ENCODE measurements around the gene RSAD2. TPM values are rescaled to one million over a fixed set of nuclear protein-coding genes. Genes with fewer than 3 reads are reported as not detected.

The RSAD2 gene
- total and polyA plus RNA-seq, 9 of the 15 experiments (the other 6 are each of a cell fraction or from before 2014, with no cell fraction given): 0.15 to 1.4 (median 0.28) TPM

DNA sequence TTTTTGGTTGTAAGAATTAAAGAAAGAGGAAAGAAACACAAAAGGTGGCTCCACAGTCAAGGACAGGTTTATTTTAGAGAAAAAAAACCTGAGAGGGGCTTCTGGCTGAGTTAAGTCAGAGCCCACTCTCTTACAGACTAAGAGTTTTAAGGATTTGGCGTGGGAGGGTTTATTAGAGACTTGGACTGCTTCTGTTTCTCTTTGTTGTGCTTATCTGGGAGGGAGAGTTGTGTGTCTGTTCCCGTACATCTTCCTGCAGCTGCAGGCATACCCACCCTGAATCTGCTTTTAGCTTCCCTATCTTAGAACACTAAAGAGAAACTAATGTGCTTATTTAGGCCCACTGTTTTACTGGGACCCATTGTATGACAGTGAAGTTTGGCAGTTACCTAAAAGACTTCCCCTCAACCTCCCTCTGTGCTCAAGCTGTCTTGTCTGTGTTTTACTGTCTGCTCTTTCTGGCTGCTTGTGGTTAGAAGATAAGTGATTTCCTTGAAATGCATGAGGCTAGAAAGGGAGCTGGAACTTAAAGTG is 2.7 kb downstream of the RSAD2 start (continued):
- TF ChIP-seq, protein P1, sequence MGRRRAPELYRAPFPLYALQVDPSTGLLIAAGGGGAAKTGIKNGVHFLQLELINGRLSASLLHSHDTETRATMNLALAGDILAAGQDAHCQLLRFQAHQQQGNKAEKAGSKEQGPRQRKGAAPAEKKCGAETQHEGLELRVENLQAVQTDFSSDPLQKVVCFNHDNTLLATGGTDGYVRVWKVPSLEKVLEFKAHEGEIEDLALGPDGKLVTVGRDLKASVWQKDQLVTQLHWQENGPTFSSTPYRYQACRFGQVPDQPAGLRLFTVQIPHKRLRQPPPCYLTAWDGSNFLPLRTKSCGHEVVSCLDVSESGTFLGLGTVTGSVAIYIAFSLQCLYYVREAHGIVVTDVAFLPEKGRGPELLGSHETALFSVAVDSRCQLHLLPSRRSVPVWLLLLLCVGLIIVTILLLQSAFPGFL (CRISPR knock-in tag; IDR thresholded peaks at IDR 0.05): no peak
- TF ChIP-seq ZKSCAN3 (CRISPR knock-in tag; IDR thresholded peaks at IDR 0.05): no peak
- TF ChIP-seq, protein P2, sequence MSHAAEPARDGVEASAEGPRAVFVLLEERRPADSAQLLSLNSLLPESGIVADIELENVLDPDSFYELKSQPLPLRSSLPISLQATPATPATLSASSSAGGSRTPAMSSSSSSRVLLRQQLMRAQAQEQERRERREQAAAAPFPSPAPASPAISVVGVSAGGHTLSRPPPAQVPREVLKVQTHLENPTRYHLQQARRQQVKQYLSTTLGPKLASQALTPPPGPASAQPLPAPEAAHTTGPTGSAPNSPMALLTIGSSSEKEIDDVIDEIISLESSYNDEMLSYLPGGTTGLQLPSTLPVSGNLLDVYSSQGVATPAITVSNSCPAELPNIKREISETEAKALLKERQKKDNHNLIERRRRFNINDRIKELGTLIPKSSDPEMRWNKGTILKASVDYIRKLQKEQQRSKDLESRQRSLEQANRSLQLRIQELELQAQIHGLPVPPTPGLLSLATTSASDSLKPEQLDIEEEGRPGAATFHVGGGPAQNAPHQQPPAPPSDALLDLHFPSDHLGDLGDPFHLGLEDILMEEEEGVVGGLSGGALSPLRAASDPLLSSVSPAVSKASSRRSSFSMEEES (CRISPR knock-in tag; IDR thresholded peaks at IDR 0.05): no peak
- no peak for TF ChIP-seq PURB (CRISPR knock-in tag; IDR thresholded peaks at IDR 0.05; ENCODE audit: low read depth)
- TF ChIP-seq, protein P3, sequence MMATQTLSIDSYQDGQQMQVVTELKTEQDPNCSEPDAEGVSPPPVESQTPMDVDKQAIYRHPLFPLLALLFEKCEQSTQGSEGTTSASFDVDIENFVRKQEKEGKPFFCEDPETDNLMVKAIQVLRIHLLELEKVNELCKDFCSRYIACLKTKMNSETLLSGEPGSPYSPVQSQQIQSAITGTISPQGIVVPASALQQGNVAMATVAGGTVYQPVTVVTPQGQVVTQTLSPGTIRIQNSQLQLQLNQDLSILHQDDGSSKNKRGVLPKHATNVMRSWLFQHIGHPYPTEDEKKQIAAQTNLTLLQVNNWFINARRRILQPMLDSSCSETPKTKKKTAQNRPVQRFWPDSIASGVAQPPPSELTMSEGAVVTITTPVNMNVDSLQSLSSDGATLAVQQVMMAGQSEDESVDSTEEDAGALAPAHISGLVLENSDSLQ (IDR thresholded peaks at IDR 0.05): peak; percentile 67
- no peak for TF ChIP-seq TCF7L2 (IDR thresholded peaks at IDR 0.05; ENCODE audit: low read depth, low read length)
- no peak for TF ChIP-seq IRF2 (CRISPR knock-in tag; IDR thresholded peaks at IDR 0.05)
- peak; percentile 87 for TF ChIP-seq MTA2 (IDR thresholded peaks at IDR 0.05; ENCODE audit: low read depth)
- no peak for TF ChIP-seq ZNF3 (CRISPR knock-in tag; IDR thresholded peaks at IDR 0.05)
- TF ChIP-seq, protein P4, sequence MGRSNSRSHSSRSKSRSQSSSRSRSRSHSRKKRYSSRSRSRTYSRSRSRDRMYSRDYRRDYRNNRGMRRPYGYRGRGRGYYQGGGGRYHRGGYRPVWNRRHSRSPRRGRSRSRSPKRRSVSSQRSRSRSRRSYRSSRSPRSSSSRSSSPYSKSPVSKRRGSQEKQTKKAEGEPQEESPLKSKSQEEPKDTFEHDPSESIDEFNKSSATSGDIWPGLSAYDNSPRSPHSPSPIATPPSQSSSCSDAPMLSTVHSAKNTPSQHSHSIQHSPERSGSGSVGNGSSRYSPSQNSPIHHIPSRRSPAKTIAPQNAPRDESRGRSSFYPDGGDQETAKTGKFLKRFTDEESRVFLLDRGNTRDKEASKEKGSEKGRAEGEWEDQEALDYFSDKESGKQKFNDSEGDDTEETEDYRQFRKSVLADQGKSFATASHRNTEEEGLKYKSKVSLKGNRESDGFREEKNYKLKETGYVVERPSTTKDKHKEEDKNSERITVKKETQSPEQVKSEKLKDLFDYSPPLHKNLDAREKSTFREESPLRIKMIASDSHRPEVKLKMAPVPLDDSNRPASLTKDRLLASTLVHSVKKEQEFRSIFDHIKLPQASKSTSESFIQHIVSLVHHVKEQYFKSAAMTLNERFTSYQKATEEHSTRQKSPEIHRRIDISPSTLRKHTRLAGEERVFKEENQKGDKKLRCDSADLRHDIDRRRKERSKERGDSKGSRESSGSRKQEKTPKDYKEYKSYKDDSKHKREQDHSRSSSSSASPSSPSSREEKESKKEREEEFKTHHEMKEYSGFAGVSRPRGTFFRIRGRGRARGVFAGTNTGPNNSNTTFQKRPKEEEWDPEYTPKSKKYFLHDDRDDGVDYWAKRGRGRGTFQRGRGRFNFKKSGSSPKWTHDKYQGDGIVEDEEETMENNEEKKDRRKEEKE (IDR thresholded peaks at IDR 0.05; ENCODE audit: borderline replicate concordance in 1 of 2, control insufficient read depth in 1 of 2, low read depth in 2 of 2, low read length in 1 of 2): no peak
- TF ChIP-seq, protein P5, sequence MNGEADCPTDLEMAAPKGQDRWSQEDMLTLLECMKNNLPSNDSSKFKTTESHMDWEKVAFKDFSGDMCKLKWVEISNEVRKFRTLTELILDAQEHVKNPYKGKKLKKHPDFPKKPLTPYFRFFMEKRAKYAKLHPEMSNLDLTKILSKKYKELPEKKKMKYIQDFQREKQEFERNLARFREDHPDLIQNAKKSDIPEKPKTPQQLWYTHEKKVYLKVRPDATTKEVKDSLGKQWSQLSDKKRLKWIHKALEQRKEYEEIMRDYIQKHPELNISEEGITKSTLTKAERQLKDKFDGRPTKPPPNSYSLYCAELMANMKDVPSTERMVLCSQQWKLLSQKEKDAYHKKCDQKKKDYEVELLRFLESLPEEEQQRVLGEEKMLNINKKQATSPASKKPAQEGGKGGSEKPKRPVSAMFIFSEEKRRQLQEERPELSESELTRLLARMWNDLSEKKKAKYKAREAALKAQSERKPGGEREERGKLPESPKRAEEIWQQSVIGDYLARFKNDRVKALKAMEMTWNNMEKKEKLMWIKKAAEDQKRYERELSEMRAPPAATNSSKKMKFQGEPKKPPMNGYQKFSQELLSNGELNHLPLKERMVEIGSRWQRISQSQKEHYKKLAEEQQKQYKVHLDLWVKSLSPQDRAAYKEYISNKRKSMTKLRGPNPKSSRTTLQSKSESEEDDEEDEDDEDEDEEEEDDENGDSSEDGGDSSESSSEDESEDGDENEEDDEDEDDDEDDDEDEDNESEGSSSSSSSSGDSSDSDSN (IDR thresholded peaks at IDR 0.05; ENCODE audit: borderline replicate concordance in 1 of 2, low read depth in 2 of 2, low read length in 2 of 2): no peak
- no peak for TF ChIP-seq HEY1 (CRISPR knock-in tag; IDR thresholded peaks at IDR 0.05; ENCODE audit: borderline replicate concordance)
- TF ChIP-seq CC2D1A (IDR thresholded peaks at IDR 0.05): peak; percentile 89
- TF ChIP-seq, protein P6, sequence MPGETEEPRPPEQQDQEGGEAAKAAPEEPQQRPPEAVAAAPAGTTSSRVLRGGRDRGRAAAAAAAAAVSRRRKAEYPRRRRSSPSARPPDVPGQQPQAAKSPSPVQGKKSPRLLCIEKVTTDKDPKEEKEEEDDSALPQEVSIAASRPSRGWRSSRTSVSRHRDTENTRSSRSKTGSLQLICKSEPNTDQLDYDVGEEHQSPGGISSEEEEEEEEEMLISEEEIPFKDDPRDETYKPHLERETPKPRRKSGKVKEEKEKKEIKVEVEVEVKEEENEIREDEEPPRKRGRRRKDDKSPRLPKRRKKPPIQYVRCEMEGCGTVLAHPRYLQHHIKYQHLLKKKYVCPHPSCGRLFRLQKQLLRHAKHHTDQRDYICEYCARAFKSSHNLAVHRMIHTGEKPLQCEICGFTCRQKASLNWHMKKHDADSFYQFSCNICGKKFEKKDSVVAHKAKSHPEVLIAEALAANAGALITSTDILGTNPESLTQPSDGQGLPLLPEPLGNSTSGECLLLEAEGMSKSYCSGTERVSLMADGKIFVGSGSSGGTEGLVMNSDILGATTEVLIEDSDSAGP (CRISPR knock-in tag; IDR thresholded peaks at IDR 0.05): no peak
- no peak for TF ChIP-seq PRPF4 (IDR thresholded peaks at IDR 0.05; ENCODE audit: insufficient read depth, low read depth, low read length, poor library complexity, severe bottlenecking)
- TF ChIP-seq CBFA2T2 (conservative IDR thresholded peaks at IDR 0.05): peak; percentile 95
- peak; percentile 92 for TF ChIP-seq TRIM28 (IDR thresholded peaks at IDR 0.05)
